NCI-H1930 (cell line): ENCODE results near the gene NDRG3.
"Not testable (repeated sequence)": the region's sequence is repeated elsewhere in the genome, so short reads cannot be mapped to it uniquely, and the experiment has no call there.

Source experiments
- DNase-seq, 2 experiments: peaks; one replicate each; lab custom pipeline; 2025; lab: John Stamatoyannopoulos, UW

Gene NDRG3

DNA sequence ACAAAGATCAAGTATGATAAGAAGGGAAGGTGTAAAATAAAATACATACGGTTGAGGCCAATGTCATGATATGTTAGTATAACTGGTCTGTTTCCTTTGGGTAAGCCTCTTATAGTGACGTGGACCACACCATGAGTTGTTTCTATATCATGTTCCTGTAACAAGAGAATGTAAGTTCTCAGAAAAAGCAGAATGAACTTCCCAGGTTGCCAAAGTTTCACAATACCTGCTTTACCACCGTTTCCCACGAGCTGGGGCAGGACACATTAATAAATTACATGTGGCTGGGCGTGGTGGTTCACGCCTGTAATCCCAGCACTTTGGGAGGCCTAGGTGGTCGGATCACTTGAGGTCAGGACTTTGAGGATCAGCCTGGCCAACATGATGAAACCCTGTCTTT is 57.3 kb downstream of the NDRG3 start:
- DNase-seq = no peak

DNA sequence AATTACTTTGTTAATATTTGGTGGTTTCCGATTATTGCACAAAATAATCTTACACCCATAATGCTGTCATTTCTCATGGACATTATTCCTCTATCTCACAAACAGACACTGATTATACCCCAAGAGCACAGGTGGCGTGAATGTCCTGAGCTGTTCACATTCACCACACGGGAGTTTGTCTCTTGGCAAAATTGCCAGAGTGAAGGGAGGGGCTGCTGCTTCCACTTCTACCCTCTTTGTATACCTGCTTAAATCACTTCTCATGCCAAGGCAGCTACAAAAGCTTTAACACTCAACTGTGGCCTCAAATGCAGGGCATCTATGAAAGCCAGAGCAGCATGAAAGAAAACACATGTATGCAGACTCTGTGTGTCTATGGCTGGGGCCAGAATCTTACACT is 58.0 kb downstream of the NDRG3 start:
- DNase-seq = no peak

DNA sequence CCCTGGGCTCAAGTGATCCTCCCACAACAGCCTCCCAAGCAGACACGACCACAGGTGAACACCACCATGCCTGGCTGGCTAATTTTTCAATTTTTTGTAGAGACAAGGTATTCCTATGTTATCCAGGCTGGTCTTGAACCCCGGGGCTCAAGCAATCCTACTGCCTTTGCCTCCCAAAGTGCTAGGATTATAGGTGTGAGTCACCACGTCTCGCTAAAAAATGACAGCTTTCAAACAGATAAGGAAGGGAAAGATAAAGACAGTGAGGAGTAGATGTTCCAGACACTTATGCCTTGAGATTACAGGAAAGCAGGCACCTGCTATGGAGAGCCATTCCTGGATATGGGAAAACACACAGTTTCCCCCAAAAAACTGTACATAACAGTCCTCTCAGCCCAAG is 58.9 kb downstream of the NDRG3 start:
- DNase-seq = no peak

DNA sequence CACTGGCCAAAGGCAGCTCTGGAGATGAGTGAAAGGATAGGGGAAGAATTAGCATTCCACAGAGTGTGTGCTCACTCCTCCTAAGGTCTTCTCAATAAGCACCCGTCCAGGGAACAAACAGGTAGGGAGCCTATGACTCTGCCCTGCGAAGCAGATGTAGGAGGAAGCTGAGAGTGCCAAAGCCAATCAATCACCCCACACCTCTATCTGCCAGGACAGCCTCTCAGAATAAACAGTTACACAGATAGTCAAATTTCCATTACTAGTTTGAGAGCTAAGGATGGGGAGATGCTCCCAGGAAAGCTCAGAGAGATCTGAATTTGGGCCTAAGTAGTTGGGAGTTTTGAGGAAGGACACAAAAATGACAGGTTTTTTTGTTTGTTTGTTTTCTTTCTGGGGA is 59.4 kb downstream of the NDRG3 start:
- no peak for DNase-seq

DNA sequence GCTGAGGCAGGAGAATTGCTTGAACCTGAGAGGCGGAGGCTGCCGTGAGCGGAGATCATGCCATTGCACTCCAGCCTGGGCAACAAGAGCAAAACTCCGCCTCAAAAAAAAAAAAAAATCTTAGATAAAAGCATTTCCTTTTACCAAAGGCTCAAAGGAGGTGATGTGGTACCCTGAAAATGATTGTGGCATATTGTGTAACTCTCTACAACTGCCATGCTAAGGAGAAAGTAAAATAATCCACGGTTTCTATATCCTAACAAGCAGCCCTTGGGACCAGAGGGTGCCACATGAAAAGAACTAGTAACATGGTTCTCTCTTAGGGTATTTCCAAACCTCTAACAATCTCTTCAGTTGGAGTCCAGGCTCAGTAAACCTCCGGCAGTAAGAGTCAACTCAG is 61.1 kb downstream of the NDRG3 start:
- no peak for DNase-seq

DNA sequence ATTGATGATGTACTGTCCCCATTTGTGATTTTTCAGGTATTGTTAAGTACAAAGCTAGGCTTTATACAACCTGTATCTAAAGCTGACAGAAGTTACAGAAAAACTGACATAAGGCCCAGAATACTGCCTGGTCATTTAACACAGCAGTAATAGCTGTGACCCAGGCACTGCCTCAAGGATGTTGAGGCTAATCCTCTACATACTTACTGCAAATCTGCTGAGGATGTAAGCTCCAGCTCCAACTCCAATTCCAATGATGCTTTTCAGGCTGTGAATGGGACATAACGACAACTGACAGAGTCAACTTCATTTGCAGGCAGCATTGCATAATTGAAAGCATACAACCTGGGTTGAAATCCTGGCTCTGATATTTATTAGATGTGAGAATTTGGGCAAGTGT is 63.6 kb downstream of the NDRG3 start:
- no peak for DNase-seq

DNA sequence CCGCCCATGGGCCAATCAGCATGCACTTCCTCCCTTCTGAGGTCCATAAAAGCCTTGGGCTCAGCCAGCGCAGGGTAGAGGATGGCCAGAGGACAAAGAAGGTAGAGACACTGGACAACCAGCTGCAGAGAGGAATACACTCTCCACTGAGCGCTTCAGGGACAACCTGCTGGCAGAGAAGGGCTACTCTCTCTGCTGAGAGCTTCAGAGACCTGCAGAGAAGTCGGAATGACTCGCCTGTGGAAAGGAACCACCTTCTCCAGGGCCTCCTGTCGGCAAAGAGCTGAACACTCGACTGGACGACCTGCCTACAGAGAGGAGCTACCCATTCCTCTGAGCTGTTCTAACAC is 68.5 kb downstream of the NDRG3 start:
- no peak for DNase-seq

DNA sequence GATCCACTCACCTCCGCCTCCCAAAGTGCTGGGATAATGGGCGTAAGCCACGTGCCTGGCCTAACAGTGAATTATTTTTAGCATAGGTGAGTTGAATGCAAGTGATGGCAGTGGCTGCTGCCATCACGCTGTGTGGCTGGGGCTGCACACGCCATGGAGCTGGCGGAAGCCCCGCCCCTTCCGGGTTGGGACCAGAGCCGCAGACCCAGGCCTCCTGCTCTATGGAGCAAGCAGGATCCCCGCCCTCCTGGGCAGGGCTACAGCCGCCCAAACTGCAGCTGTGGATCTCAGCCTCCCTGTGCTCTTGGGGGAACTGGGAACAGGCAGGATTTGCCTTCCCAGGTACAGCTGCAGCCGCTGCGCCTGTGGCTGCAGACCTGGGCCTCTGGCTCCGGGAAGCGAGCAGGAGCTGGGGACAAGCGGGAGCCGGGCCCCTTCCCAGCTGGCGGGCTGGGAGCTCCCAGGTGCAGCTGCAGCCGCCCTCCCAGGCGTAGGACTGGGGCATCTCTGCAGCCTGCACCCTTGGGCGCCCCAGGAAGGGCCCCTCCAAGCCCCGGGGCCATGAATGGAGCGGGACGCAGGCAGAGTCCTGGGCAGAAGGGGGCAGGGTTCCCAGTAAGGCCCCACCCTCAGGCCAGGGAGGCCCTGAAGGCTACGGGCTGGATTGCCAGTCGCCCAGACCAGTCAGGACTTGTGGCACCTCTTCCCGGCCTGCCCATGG is 69.0 kb downstream of the NDRG3 start:
- no peak for DNase-seq

DNA sequence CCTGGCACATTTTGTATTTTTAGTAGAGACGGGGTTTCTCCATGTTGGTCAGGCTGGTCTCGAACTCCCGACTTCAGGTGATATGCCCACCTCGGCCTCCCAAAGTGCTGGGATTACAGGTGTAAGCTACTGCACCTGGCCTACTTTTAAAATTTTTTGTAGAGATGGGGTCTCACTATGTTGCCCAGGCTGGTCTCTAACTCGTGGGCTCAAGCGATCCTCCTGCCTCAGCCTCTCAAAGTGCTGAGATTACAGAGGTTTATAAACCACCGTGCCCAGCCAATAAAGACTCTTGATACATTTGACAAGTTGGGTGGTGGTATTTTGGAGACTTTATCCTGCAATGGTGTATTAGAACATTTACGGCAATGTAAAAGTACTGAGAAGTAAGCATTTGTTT is 70.3 kb downstream of the NDRG3 start:
- not testable (repeated sequence) for DNase-seq

DNA sequence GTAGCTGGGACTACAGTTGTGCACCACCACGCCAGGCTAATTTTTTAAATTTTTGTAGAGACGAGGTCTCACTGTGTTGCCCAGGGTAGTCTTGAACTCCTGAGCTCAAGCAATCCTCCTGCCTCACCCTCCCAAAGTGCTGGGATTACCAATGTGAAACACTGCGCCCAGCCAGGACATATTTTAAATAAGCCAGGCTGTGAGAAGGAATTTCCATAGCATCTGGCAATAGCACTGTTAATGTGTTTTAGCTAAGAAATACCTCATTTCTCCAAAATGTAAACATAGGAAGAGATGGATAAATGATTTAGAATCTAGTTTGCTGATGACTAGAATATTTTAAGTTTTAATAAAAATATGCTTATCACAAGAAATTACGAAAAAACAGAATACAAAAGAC is 72.9 kb downstream of the NDRG3 start:
- DNase-seq = no peak

DNA sequence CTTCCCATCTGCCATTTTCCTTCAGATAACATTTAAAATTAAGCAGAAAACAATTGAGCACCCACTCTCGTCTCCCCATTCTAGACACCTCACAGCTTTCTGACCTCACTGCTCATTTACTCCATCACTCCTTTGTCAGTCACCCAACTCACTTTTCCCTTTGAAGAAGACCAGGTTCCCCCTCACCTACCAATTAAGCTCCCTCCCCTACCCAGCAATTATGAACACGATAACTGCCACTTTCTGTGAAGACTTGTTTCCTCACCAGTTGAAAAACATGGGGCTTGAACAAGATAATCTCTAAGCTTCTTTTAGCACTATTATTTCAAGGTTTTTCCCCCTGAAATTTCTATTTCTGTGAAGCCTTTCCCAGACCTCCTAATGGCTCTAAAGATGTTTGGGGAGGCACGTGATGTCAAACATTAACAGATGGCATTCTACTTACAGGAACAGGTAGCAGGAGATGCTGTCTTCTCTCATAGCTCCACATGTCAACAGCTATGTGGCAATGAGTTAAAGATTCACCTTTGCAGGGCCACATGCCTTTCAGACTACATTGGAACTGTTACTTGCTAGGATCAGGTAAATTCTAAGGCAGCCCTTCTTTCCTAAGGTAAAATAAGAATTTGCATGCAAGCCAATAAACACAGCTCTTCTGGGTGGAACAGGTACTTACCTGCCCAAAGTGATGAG is 75.1 kb downstream of the NDRG3 start:
- DNase-seq = no peak

DNA sequence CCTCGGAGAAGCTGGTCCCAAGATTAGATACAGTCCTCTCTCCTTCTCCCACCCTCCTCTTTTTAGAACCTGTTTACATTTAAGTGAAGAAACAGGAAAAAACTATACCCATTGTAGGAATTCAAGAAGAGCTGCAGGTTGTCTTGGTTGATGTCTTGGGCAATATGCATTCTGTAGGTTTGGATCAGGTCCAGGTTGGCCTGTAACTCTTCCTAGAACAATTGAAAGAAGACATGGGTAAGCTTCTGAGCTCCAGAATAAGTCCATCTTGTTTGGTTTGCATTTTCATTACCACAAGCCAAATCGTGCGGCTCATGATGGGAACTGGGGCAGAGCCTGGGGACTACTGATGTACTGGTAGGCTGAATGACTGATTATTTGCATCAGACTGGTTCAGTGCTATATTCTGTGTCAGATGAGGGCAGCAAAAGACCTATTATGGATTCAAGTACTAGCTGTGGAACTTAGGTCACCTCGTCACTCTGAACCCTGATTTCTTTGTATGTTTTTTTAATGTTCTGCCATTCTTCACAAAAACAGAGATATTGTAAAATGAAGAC is 79.6 kb downstream of the NDRG3 start:
- DNase-seq = no peak

DNA sequence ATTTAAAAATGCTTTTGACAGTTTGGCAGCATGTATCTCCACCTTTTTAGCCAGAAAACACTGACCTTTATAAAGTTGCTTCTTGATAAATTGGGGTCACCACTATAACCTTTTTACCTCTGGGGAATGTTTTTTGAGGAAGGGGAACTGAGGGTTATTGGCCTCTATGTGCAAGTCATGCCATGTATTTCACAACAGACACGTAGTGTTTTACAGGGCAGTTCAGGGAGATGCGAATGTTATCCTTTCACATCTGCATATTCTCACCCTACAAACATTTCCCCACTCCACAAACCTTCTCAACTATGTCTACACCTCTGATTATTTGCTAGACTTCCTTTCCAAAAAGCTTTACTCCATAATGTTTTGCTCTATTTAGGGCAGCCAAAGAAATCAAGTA is 82.9 kb downstream of the NDRG3 start:
- no peak for DNase-seq

DNA sequence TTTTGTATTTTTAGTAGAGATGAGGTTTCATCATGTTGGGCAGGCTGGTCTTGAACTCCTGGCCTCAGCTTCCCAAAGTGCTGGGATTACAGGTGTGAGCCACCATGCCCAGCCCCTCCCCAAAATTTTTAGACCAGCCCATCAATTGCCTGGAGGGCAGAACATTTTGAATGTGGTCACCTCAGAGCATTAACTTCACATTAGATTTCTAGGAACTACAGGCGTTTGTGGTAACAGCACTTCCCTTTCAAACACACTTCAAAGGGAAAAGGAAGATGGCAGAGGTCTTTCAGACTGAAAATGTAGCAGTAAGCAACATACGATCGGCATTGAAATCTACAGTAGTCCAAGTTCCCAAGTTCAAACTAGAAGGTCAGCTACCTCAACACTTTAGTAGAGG is 87.6 kb downstream of the NDRG3 start:
- DNase-seq = no peak

DNA sequence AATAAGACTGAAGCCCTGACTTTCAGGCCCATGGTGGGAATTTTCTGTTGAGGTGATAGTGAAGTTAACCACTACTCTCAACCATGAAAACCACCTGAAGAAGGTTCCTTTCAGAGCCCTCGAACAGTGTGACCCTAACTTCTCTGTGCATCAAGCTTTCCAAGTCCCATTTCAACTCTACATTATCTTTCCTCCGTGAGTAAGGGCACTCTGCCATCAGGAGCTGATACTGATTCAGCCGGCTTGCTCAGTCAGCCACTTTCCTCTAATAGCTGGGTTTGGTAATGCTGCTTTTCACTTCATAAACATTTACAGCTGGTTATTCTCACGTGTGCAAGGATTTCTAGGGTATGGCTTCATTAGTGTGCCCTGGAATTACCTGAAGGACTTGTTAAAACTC is 89.2 kb downstream of the NDRG3 start:
- DNase-seq = no peak

DNA sequence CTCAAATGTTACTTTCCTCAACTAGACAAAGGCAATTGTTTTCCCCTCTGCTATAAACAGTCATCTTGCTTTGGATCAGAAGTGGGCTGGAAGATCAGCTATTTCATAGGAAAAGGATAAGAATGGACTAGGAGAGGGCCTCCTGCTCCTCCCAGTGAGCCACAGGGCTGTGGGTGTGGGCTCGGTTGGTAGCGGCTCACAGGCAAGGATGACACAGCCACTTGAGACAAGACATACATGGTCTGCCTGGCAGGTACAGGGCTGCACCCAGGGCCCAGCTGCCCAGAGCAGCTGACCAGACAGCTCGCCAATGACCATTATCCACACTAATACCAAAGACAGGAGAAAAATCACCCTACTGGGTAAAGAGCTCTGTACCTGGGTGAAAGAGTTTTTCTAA is 90.9 kb downstream of the NDRG3 start:
- DNase-seq = no peak

DNA sequence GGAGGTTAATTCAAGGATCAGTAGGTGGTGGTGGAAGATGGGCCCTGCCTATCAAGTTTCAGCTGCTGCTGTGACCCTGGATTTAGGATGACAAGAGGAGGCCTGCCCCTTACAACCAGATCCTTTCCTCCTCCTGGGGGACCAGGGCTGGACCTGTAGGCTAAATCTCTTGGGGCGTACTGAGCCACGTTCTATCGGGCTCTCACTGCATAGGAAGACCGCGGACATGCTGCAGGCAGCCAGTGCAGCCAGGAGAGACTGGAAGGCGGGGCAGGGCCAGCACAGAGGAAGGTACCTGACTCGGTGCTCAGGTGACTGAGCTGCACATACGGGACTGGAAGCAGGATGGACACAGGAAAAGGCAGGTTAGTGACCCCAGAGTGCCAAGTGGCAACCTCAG is 91.4 kb downstream of the NDRG3 start:
- no peak for DNase-seq

DNA sequence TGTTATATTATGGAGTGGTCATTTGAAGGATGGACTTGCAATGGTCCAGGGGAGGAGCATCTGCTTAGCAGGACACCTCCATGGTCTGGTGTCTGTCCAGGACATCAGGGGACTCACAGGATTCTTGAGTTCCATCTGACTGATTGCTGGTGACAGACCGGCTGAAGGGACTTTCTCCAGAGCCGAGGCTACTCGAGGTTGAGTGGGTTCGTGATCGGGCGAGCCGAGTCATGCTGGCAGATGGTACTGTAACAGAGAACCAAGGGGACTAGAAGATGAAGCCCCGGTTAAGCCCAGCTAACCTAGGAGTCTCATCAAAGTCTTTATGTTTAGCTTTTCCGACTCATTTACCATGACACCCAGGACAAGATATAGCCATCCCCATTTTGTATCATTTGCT is 92.4 kb downstream of the NDRG3 start:
- no peak for DNase-seq

DNA sequence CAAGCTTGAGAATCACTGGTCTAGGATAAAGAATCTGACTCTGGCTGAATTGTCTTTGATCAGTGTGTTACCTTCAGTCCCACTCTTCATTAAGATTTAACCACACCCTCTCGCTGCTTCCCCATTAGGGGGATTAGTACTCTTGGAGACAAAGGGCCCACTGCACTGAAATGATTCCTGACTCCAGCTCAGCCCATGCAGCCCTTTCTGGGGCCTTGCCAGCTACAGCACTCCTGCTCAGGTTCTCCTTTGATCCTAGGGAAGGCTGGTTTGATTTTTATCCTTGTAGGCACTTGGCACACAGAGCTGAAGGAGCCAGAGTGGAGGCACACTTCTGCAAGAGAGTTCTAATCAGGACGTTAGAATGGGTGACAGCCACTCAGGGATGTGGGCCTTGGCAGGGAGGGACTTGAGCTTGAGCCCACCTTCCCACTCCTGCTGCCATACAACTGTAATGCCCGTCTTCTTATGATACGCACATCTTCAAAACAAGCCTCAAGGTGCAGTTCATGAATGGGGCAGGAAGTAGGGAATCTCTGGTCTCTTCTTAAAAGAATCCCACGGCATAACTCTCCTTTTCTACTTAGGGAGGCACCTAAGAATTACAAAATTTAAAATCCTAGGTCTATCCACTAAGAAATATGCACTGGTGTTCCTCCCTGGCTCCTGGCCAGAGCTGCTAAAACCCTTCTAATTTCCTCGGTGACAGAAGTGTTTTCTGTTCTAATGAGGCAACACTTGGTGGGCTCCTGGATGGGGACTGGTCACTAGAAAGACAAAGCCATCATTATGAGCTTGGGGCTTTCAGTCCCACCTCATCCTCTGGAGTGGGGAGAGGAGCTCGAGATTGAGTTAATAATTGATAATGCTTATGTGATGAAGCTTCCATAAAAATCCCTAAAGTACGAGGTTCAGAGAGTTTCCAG is 98.4 kb downstream of the NDRG3 start:
- DNase-seq = no peak

DNA sequence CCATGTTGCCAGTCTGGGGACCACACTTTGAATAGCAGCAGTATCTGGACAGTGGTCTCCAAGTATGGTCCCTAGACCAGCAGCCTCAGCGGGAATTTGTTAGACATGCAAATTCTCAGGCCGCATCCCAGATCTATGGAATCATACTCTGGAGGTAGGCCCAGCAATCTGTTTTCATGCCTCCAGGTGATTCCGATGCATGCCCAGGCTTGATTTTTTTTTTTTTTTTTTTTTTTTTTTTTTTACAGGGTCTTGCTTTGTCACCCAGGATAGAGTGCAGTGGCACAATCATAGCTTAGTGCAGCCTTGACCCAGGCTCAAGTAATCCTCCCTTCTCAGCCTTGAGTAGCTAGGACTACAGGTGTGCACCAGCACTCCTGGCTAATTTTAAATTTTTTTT is 99.2 kb downstream of the NDRG3 start:
- no peak for DNase-seq

DNA sequence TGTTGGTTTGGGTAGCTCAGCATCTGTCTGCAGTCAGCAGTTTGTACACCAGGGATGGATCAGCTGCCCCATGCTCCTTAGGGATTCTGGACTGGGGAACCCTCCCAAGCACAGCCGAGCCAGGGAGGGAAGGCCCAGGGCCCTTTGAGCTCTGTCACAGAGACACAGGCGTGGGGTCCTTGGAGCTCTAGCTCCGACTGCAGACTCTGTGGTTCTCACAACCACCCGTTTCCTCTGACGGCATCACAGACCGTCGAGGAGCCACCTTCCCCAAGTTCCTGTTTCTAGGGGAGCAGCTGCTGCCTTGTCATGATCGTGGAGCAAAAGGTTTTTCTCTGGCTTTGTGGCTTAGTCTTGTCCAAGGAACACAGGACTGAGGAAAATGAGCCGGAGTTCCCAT is 99.9 kb downstream of the NDRG3 start, which contains the start of gene SLA2:
Gene SLA2 (minus strand): TSS at position 199 of the 400 bp plus-strand sequence. CDS start 4,861 bp downstream, outside the sequence.
- no peak for DNase-seq

DNA sequence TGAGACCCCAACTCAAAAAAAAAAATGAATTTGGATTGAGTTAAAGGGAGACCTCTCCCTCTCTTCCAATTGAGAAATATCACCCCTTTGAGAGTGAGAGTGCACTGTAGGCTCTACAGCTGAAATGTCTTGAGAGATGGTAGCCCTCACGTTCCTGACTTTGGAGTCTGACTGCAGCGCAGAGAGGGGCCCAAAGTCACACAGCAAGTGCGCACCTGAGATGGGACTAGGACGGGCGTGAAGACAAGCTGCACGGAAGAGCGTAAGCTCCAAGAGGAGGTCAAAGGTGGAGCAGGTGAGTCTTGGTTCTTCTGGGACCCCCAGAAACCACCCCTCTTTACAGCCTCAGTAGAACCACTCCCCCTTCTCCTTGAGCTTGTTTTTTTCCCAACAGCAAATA is 100.5 kb downstream of the NDRG3 start:
- no peak for DNase-seq

DNA sequence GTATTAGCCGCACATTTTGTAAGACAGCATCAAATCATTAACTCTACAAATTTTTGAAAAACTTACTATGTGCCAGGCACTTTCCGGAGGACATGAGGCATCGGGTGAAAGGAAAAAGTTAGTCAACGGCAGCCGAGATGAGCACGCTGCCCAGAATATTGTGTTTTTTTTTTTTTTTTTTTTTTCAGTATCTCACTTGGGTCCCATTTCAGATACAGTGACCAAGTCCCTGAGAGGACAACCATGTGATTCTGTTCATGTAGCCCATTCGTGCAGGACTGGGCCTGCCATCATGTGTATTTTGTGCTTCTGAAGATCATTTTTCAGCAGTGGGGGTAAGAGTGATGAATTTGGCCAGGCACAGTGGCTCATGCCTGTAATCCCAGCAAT is 101.2 kb downstream of the NDRG3 start:
- no peak for DNase-seq
